ENCODE results near the gene ITSN1.

DNA sequence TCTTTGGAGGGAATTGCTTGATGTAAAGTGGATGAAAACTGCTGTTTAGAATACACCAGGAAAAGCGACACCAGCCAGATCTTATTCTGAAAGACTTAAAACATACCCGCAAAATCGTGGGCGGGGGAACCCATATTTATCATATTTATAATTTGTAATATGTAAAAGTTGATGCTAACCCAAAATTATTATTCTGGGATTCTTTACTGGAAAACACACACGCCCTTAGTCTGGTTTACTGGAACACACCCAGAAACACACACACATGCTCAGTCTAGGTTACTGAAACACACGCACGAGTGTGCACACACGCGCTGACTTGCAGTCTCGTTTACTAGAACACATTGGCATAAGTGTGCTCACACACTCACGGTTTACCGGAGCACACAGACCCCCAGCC lies 240.8 kb downstream of the ITSN1 start:
- TF ChIP-seq EED (CRISPR knock-in tag; IDR thresholded peaks at IDR 0.05) (no peak), ZNF83 (CRISPR knock-in tag; IDR thresholded peaks at IDR 0.05; ENCODE audit: borderline replicate concordance) (no peak)
